K562 (cell line): ENCODE results near the gene PPP1R9B. TPM values are rescaled to one million over a fixed set of nuclear protein-coding genes. Genes with fewer than 3 reads are reported as not detected.

Experiments used
- ATAC-seq: fragments of 200-7000 bp; cut with Tn5 transposase; 3 replicates; pipeline ENCODE4 v1.9.1; 2020; ENCODE audit warnings: moderate library complexity
- BruUV-seq: library from RNA; stranded (reverse); fragments of 400-500 nt; replicated peaks from 2 replicates; lab custom pipeline; 2021; lab: Mats Ljungman, UMichigan
- CTCF ChIA-PET: fragments of 300-600 bp; formaldehyde crosslinking; extraction: SDS; loops from one replicate; lab custom pipeline; 2021; ENCODE audit warnings: low intra/inter-chr PET ratio; lab: Yijun Ruan, JAX
- POLR2A ChIA-PET: fragments of 300-600, 350-650 bp; sonication (Branson Sonifier 250); formaldehyde crosslinking; extraction: SDS; loops from one replicate; lab custom pipeline; 2021; ENCODE audit warnings: antibody characterized with exemption, inconsistent platforms; lab: Yijun Ruan, JAX
- DNase-seq, 4 experiments: peaks; one replicate each; pipeline versions ENCODE4 v3.0.0 to v3.0.0-alpha.2; 2011 to 2018; ENCODE audit warnings: low spot score in 3 of 4, mixed read lengths in 3 of 4; ENCODE audit errors: extremely low read depth in 1 of 4
- FAIRE-seq: peaks from 2 replicates; lab custom pipeline; 2011; peaks lifted over from hg19 to GRCh38; lab: Jason Lieb, UNC
- H2AFZ ChIP-seq: 2 replicates; pipeline ENCODE4 v1.6.0; 2011; ENCODE audit warnings: low read depth, low read length, control low read depth, inconsistent platforms
- H3K27ac ChIP-seq: fragments of 200-600 bp; 3 replicates; pipeline ENCODE4 v1.8.0; 2011; ENCODE audit warnings: low read depth, mild to moderate bottlenecking, control low read depth, inconsistent platforms, low read length, moderate library complexity, mixed read lengths; ENCODE audit errors: extremely low read depth
- H3K27me3 ChIP-seq, 2 experiments: fragments of 300-600 bp in 1 of 2; 2 replicates in 1 of 2; 3 replicates in 1 of 2; pipeline versions ENCODE4 v1.6.0 to v1.8.0; 2011; ENCODE audit warnings: inconsistent platforms in 2 of 2, low read length in 2 of 2, mild to moderate bottlenecking in 1 of 2, mixed read lengths in 1 of 2, moderate library complexity in 1 of 2; ENCODE audit not compliant: control insufficient read depth in 2 of 2, insufficient read depth in 2 of 2
- H3K36me3 ChIP-seq: fragments of 300-600 bp; 3 replicates; pipeline ENCODE4 v1.8.0; 2011; ENCODE audit warnings: mild to moderate bottlenecking, low read length, inconsistent platforms; ENCODE audit not compliant: control insufficient read depth, insufficient read depth
- H3K4me1 ChIP-seq, 2 experiments: fragments of 200-600 bp in 1 of 2; replicated peaks in 1 of 2; 2 replicates in 1 of 2; 3 replicates in 1 of 2; pipeline versions ENCODE4 v1.5.1 to v1.8.0; 2011; ENCODE audit warnings: inconsistent platforms in 2 of 2, low read length in 2 of 2, mild to moderate bottlenecking in 1 of 2, mixed read lengths in 1 of 2, moderate library complexity in 1 of 2; ENCODE audit not compliant: control insufficient read depth in 2 of 2, insufficient read depth in 2 of 2
- H3K4me2 ChIP-seq: 2 replicates; pipeline ENCODE4 v1.6.1; 2011; ENCODE audit warnings: low read length, control low read depth, inconsistent platforms, mixed read lengths; ENCODE audit not compliant: insufficient read depth
- H3K4me3 ChIP-seq: fragments of 200-600 bp; sonication (generic), shearing (Covaris generic); 2 replicates; pipeline ENCODE4 v1.5.1; 2016; ENCODE audit warnings: control low read depth, inconsistent platforms
- H3K79me2 ChIP-seq: fragments of 200-600 bp; 3 replicates; pipeline ENCODE4 v1.8.0; 2011; ENCODE audit warnings: low read length, inconsistent platforms; ENCODE audit not compliant: control insufficient read depth, insufficient read depth
- H3K9ac ChIP-seq, 2 experiments: 2 replicates each; pipeline versions ENCODE4 v1.6.0 to v1.6.1; 2011; ENCODE audit warnings: low read depth in 2 of 2, low read length in 2 of 2, control low read depth in 1 of 2, inconsistent platforms in 1 of 2, mild to moderate bottlenecking in 1 of 2, mixed read lengths in 1 of 2; ENCODE audit not compliant: insufficient read depth in 1 of 2
- H3K9me1 ChIP-seq: one replicate; pipeline ENCODE4 v1.6.0; 2011; ENCODE audit warnings: inconsistent platforms, mild to moderate bottlenecking, low read length, moderate library complexity; ENCODE audit not compliant: control insufficient read depth, insufficient read depth
- H3K9me3 ChIP-seq: replicated peaks from 2 replicates; pipeline ENCODE4 v1.5.1; 2011; ENCODE audit warnings: low read depth, low read length, inconsistent platforms; ENCODE audit not compliant: control insufficient read depth, insufficient read depth
- H4K20me1 ChIP-seq: replicated peaks from 2 replicates; pipeline ENCODE4 v1.6.1; 2011; ENCODE audit warnings: low read length, inconsistent platforms, mixed read lengths; ENCODE audit not compliant: control insufficient read depth, insufficient read depth
- ILF3 ChIP-seq: fragments of 450-650 bp; IDR thresholded peaks from 2 replicates; pipeline ENCODE4 v1.6.1; 2018; ENCODE audit warnings: antibody characterized with exemption, mild to moderate bottlenecking, moderate library complexity, borderline replicate concordance
- POLR3G ChIP-seq: IDR thresholded peaks from 2 replicates; pipeline ENCODE4 v1.6.1; 2011; ENCODE audit not compliant: insufficient read length, insufficient replicate concordance; ENCODE audit errors: extremely low read depth
- PTTG1 ChIP-seq: fragments of 450-650 bp; IDR thresholded peaks from 2 replicates; pipeline ENCODE4 v1.6.1; 2016; ENCODE audit warnings: low read depth, mild to moderate bottlenecking, missing genetic modification characterization, missing compliant biosample characterization
- SMARCE1 ChIP-seq: fragments of 450-650 bp; IDR thresholded peaks from 2 replicates; pipeline ENCODE4 v1.7.1; 2016; ENCODE audit warnings: mild to moderate bottlenecking
- WGBS: fragments of 100-300 bp; shearing (Covaris generic); methylation state at CpG from one replicate; pipeline ENCODE4 v1.1.6; 2016; ENCODE audit warnings: low coverage, mixed read lengths; ENCODE audit not compliant: insufficient coverage; ENCODE audit errors: missing lambda C conversion rate; 5-methylcytosine and 5-hydroxymethylcytosine counted together
- in situ Hi-C: fragments of 300-500 bp; cut with MboI; formaldehyde crosslinking; loops from 4 replicates; pipeline ENCODE4 v1.15.0; 2018; ENCODE audit warnings: inconsistent platforms, mixed read lengths
- intact Hi-C: fragments of 100-400 bp; cut with micrococcal nuclease; formaldehyde crosslinking; loops from 2 replicates; pipeline ENCODE4 v1.14.2; 2022
- polyA plus RNA-seq, 8 experiments: library from polyadenylated mRNA; depleted of rRNA in 4 of 8; stranded (reverse) in 5 of 8; unstranded in 3 of 8; fragments of >200 nt; fragmentation: Nextera tagmentation in 2 of 8; fragmentation: Illumina TruSeq in 1 of 8; extraction: Ambion mirVana in 2 of 8; extraction: Trizol in 1 of 8; gene quantifications; 2 replicates each; pipeline versions ENCODE4 v1.2.1 to v1.2.3, GENCODE V29; 2011 to 2014; ENCODE audit warnings: inconsistent platforms in 1 of 8, missing spikeins in 1 of 8
- total RNA-seq, 7 experiments: library from RNA; depleted of rRNA in 6 of 7; stranded (reverse); fragments of >200 nt in 6 of 7; fragmentation: Illumina TruSeq in 2 of 7; extraction: Trizol in 2 of 7; gene quantifications; 2 replicates each; pipeline versions ENCODE4 v1.2.1 to v1.2.3, GENCODE V29; 2011 to 2021; ENCODE audit warnings: low replicate concordance in 1 of 7
- TF ChIP-seq, protein P1 (sequence below): sonication (generic); formaldehyde crosslinking; IDR thresholded peaks from 2 replicates; pipeline ENCODE4 v1.9.0; 2022; ENCODE audit warnings: mild to moderate bottlenecking, missing genetic modification reagents

PPP1R9B gene
- total and polyA plus RNA-seq, 9 of the 15 experiments (the other 6 are each of a cell fraction or from before 2014, with no cell fraction given): 0.10 to 63.5 (median 24.7) TPM

DNA sequence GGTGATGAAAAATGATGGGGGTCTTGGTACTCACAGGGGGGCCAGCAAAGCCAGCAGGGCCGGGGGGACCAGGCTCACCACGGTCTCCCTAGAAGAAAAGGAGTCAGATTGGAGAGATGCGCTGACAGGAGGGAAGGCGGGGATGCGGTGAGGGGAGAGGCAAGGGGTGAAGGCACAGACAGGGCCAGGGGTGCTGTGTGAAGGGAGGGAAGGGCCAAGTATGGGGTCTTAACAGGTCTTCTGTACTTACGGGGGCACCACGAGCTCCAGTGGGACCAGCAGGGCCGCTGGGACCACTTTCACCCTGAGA is 39.8 kb upstream of the PPP1R9B start (continued):
- TF ChIP-seq PTTG1 (tag) (no peak), ILF3 (no peak)

DNA sequence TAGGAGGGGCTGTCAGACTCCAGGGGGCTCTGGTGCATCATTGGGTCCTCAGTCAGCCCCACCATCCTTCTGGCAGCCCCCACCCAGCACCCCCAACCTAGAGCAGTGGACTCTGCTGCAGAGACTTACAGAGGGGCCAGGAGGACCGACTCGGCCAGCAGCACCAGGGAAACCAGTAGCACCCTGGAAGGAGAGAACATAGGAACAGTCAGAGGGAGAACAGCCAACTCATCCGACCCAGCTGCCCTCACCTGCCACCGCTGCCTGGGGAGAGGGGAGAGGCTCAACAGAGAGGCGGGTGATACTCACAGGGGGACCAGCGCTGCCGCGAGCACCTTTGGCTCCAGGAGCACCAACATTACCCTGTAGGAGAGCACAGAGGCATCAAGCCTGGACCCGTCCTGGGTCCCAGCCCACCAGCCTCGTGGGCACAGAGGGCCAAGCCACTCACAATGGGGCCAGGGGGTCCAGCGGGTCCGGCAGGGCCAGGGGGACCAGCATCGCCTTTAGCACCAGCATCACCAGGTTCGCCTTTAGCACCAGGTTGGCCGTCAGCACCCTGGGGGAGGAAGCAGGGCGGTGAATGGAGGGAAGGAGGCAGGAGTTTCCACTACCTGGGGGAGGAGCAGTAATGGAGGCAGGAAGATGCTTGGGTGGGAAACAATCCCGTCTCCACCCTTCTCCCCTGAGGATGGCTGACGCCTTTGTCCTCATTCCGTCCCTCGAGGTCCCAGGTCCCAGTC is 39.2 kb upstream of the PPP1R9B start:
- FAIRE-seq (no peak), ATAC-seq (no peak), DNase-seq (no peak)
- CTCF ChIA-PET: no interaction called here
- Histone ChIP-seq H4K20me1 (no peaks in the 10 kb centered on the region; the same call in 1 of the 2 replicates), H3K27ac (no peak overlapping the region), H3K4me2 (no peak overlapping the region), H3K4me3 (no peak overlapping the region), H3K9ac (no peak overlapping the region), H3K9me3 (no peaks in the 10 kb centered on the region), H2AFZ (no peak overlapping the region), H3K79me2 (no peaks in the 10 kb centered on the region), H3K4me1 (peaks cover 0 to 9% of the 10 kb centered on the region in 2 experiments; a peak in 3 of 5 replicates), H3K27me3 (peaks cover 63 to 96% of the 10 kb centered on the region in 2 experiments), H3K36me3 (no peaks in the 10 kb centered on the region), H3K9me1 (no peaks in the 10 kb centered on the region)
- POLR2A ChIA-PET: interaction anchor here (0.5 to 0.6 kb wide), 2 partner anchors 46 to 114 kb away, joined by 3 to 4 read pairs; no protein-coding TSS in a partner anchor
- in situ Hi-C loops: no loop called here
- intact Hi-C loops: no loop called here
- TF ChIP-seq, protein P1, sequence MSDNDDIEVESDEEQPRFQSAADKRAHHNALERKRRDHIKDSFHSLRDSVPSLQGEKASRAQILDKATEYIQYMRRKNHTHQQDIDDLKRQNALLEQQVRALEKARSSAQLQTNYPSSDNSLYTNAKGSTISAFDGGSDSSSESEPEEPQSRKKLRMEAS (CRISPR knock-in tag): 0 out of 2 replicates have a peak, but pooled peaks have one; percentile 22
- no peak for TF ChIP-seq POLR3G
- no peak for TF ChIP-seq SMARCE1
- no TSS peak for BruUV-seq
- WGBS: 0% methylated on average over 18 of the region's 20 CpGs
